Suprapubic skin (tissue), 4 donors: Measurements from ENCODE around the gene TBC1D22A. TPM values are rescaled to one million over a fixed set of nuclear protein-coding genes. Genes with fewer than 3 reads are reported as not detected.

ENCODE experiments used
- DNase-seq, 2 donors: peaks; one replicate each; pipeline ENCODE4 v3.0.0-alpha.2; 2019; ENCODE audit warnings: low spot score in 2 of 2
- H3K27ac ChIP-seq: fragments of 200-600 bp; sonication (generic); one replicate; pipeline ENCODE4 v1.5.1; 2019
- H3K27me3 ChIP-seq: fragments of 200-600 bp; sonication (generic); one replicate; pipeline ENCODE4 v1.5.1; 2019
- H3K36me3 ChIP-seq: fragments of 200-600 bp; sonication (generic); one replicate; pipeline ENCODE4 v1.5.1; 2019
- H3K4me1 ChIP-seq: fragments of 200-600 bp; sonication (generic); one replicate; pipeline ENCODE4 v1.5.1; 2019
- H3K4me3 ChIP-seq: fragments of 200-600 bp; sonication (generic); one replicate; pipeline ENCODE4 v1.5.1; 2019; ENCODE audit warnings: mild to moderate bottlenecking
- H3K9me3 ChIP-seq: fragments of 200-600 bp; sonication (generic); one replicate; pipeline ENCODE4 v1.5.1; 2019
- EP300 ChIP-seq: sonication (generic); formaldehyde crosslinking; IDR thresholded peaks from one replicate; pipeline ENCODE4 v1.6.1; 2017; ENCODE audit warnings: antibody characterized with exemption
- POLR2A ChIP-seq, 2 donors: fragments of 450-650 bp; IDR thresholded peaks; one replicate each; pipeline ENCODE4 v1.6.1; 2017; ENCODE audit warnings: antibody characterized with exemption in 2 of 2, mild to moderate bottlenecking in 2 of 2, moderate library complexity in 2 of 2
- POLR2AphosphoS5 ChIP-seq, 3 donors: sonication (generic); formaldehyde crosslinking; IDR thresholded peaks; one replicate each; pipeline ENCODE4 v1.6.1; 2017; ENCODE audit warnings: antibody characterized with exemption in 3 of 3
- WGBS: methylation state at CpG from one replicate; pipeline ENCODE4 v1.1.5; 2018; 5-methylcytosine and 5-hydroxymethylcytosine counted together
- total RNA-seq, 4 donors: library from RNA; depleted of rRNA; stranded (reverse); fragments of >200 nt; gene quantifications; one replicate each; pipeline ENCODE4 v1.1.0, GENCODE V29; 2016
- TF ChIP-seq, protein P1 (sequence below), 2 donors: fragments of 200-600 bp in 1 of 2; fragments of 450-650 bp in 1 of 2; sonication (generic) in 1 of 2; IDR thresholded peaks; one replicate each; pipeline ENCODE4 v1.5.1; 2016 to 2019; ENCODE audit warnings: antibody characterized with exemption in 2 of 2, mild to moderate bottlenecking in 1 of 2, moderate library complexity in 1 of 2

TBC1D22A gene
- total RNA-seq, 4 donors from 2014 or later: 24.8 to 43.2 (median 35.4) TPM

DNA sequence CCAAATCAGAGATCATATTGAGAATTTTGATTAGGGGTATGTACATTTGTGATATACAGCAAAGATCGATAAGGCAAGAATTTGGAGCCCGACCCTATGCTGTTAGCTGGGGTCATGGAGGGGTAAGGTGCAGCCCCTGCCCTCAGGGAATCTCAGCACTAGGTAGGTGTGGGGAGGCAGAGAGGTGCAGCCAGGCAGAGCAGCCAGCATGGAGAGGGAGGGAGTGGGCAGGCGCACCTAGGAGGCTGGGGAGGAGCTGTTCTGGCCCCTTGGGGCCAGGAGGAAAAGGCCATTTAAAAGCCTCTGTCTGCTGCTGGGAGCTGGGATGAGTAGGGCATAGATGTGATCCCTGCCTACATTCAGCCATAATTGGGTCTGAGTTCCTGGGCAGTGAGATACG lies 293.0 kb downstream of the TBC1D22A start:
- no peak overlapping the region for H3K4me3 ChIP-seq
- peak in 1 of 2 donors; percentile 29 for DNase-seq
- no peaks in the 10 kb centered on the region for H3K27me3 ChIP-seq
- no peaks in the 10 kb centered on the region for H3K9me3 ChIP-seq
- no peak overlapping the region for H3K27ac ChIP-seq
- 96% methylated on average over 4 of the region's 4 CpGs for WGBS
- TF ChIP-seq POLR2A (IDR thresholded peaks at IDR 0.05): no peak
- TF ChIP-seq EP300: no peak
- no peak for TF ChIP-seq POLR2AphosphoS5 (IDR thresholded peaks at IDR 0.05)
- TF ChIP-seq, protein P1, sequence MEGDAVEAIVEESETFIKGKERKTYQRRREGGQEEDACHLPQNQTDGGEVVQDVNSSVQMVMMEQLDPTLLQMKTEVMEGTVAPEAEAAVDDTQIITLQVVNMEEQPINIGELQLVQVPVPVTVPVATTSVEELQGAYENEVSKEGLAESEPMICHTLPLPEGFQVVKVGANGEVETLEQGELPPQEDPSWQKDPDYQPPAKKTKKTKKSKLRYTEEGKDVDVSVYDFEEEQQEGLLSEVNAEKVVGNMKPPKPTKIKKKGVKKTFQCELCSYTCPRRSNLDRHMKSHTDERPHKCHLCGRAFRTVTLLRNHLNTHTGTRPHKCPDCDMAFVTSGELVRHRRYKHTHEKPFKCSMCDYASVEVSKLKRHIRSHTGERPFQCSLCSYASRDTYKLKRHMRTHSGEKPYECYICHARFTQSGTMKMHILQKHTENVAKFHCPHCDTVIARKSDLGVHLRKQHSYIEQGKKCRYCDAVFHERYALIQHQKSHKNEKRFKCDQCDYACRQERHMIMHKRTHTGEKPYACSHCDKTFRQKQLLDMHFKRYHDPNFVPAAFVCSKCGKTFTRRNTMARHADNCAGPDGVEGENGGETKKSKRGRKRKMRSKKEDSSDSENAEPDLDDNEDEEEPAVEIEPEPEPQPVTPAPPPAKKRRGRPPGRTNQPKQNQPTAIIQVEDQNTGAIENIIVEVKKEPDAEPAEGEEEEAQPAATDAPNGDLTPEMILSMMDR (IDR thresholded peaks at IDR 0.05): no peak
- no peaks in the 10 kb centered on the region for H3K4me1 ChIP-seq
- peaks cover 3% of the 10 kb centered on the region for H3K36me3 ChIP-seq

DNA sequence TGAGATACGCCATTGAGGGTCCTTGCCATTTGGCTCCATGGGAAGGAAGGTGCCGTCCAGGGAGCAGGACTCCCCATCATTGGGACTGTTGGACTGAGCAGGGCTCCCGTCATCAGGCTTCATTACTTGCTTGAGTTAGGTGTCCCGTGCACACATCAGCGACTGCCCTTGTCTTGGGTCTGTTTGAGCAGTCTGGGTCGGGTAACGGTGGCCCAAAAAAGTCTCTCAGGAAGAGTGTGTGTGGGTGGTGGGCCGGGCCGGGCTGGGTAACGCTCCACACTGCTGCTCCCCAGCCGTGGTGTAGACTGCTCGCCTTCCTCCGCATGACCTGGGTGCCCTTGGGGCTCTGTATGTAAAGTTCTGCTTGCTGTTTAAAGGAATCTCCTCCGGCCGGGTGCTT lies 293.5 kb downstream of the TBC1D22A start:
- no peak for TF ChIP-seq POLR2A (IDR thresholded peaks at IDR 0.05)
- TF ChIP-seq, protein P1 (IDR thresholded peaks at IDR 0.05): no peak
- TF ChIP-seq EP300: no peak
- TF ChIP-seq POLR2AphosphoS5 (IDR thresholded peaks at IDR 0.05): no peak
- peaks cover 7% of the 10 kb centered on the region for H3K36me3 ChIP-seq
- WGBS: 86% methylated on average over 11 of the region's 15 CpGs

DNA sequence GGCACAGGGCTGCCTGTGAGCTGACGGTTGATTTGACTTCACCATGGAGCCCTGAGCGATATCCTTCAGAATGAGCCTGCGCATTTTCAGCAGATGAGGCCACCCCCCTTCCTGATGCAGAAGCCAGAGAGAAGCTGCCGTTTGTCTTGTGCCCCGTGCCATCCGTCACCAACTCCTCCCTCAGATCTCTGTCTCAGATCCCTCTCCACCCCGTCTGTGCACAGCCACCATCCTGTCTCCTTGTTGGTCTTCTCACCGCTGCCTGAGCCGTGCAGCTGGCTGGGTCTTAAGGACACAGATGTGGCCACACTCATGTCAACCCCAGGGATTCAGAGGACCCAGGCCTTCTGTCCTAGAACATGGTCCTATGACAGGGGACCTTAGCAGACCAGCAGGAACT lies 293.9 kb downstream of the TBC1D22A start:
- TF ChIP-seq, protein P1 (IDR thresholded peaks at IDR 0.05): no peak
- no peak for TF ChIP-seq POLR2AphosphoS5 (IDR thresholded peaks at IDR 0.05)
- TF ChIP-seq POLR2A (IDR thresholded peaks at IDR 0.05): no peak
- no peak for TF ChIP-seq EP300
- peaks cover 12% of the 10 kb centered on the region for H3K36me3 ChIP-seq
- no peaks in the 10 kb centered on the region for H3K9me3 ChIP-seq
- H3K27me3 ChIP-seq: no peaks in the 10 kb centered on the region
- no peak overlapping the region for H3K27ac ChIP-seq
- WGBS: 97% methylated on average over 9 of the region's 9 CpGs
- no peaks in the 10 kb centered on the region for H3K4me1 ChIP-seq
- H3K4me3 ChIP-seq: no peak overlapping the region
- DNase-seq: no peak

More for the DNA sequence above, 293.5 kb downstream of the TBC1D22A start:
- peak in 1 of 2 donors; percentile 45 for DNase-seq
- Histone ChIP-seq H3K4me1 (no peaks in the 10 kb centered on the region), H3K4me3 (no peak overlapping the region), H3K27me3 (no peaks in the 10 kb centered on the region), H3K27ac (no peak overlapping the region), H3K9me3 (no peaks in the 10 kb centered on the region)

DNA sequence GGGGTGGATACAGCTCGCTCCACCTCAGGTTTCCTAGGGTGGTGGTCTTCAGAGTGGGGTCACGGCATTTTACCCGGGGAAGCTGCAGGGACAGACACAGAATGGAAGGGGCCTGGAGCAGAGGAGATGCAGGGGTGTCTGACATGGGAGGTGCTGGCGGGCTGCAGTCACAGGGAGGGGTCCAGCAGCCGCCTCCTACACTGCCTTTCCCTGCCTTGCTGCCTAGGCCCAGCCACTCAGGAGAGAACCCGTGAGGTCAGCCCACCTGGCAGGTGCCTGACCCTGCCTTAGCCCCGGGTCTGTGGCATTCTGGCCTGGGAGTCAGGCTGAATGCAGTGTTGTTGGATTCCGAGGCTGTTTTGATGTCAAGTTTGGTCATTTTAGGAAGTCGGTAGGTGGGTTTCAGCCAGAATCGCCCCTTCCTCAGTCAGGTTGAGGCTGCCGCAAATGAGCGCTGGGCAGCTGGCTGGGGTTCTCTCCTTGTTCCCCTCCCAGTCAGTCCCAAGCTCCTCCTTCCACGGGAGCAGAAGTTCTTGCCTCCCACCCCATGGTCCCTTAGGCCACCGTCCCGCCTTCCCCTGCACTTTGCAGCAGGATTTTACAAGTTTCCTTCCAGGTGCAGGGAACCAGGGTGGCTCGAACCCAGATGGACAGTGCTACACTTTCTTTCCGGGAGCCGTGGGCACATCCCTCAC lies 294.5 kb downstream of the TBC1D22A start:
- peaks cover 14% of the 10 kb centered on the region for H3K36me3 ChIP-seq
- DNase-seq: peak in 1 of 2 donors; percentile 48
- H3K4me3 ChIP-seq: no peak overlapping the region
- H3K4me1 ChIP-seq: no peaks in the 10 kb centered on the region
- no peaks in the 10 kb centered on the region for H3K9me3 ChIP-seq
- no peaks in the 10 kb centered on the region for H3K27me3 ChIP-seq
- H3K27ac ChIP-seq: no peak overlapping the region
- TF ChIP-seq POLR2AphosphoS5 (IDR thresholded peaks at IDR 0.05) (no peak), EP300 (no peak), POLR2A (IDR thresholded peaks at IDR 0.05) (no peak)
- TF ChIP-seq, protein P1 (IDR thresholded peaks at IDR 0.05): no peak
- WGBS: 97% methylated on average over 16 of the region's 18 CpGs

DNA sequence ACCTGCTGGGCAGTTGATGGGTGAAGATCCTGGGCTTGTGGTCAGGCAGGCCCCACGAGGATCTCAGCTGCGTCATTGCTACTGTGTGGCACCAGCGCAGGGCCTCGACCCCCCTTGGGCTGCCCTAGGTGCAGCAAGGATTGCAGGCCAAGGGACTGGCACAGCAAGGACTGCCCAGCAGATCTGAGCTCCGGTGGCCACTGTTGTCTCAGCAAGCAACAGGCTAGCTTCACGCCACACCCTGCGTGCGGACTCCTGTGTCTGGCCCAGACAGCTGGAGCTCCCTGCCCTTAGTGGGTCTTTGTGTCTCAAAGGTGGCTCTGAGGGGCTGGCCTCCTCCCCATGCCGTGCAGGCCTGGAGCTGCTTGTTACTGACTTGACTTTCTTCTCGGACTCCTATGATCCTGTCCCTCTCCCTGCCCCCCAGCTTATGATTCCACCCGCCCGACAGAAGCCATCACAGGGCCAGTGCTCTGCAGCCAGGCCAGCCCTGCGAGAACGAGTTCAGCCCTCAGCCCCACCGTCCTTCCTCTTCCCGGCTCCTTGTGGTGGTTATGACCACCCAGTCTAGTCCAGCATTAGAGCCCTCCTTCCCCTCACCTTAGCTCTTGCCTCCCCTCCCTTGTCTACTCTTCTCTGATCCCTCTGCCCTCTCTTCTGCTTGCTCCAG lies 295.6 kb downstream of the TBC1D22A start:
- no peak overlapping the region for H3K27ac ChIP-seq
- H3K9me3 ChIP-seq: no peaks in the 10 kb centered on the region
- no peaks in the 10 kb centered on the region for H3K4me1 ChIP-seq
- H3K36me3 ChIP-seq: peaks cover 24% of the 10 kb centered on the region
- no peaks in the 10 kb centered on the region for H3K27me3 ChIP-seq
- no peak overlapping the region for H3K4me3 ChIP-seq
- 94% methylated on average over 10 of the region's 16 CpGs for WGBS
- peak in 1 of 2 donors; percentile 47 for DNase-seq
- TF ChIP-seq, protein P1 (IDR thresholded peaks at IDR 0.05): no peak
